Measurements from ENCODE around the gene FAM171A2.

GRCh38 chr17:44400226-44400847 lies 36.7 kb upstream of the FAM171A2 start:
- TF ChIP-seq POLR2A (IDR thresholded peaks at IDR 0.05; ENCODE audit: low read length): no peak
- no peak for TF ChIP-seq GATA1 (IDR thresholded peaks at IDR 0.05; ENCODE audit: low read depth, low read length)
